ENCODE data around the gene PSD.
A peak's percentile ranks its signal among the peaks of the same experiment; 100 is the strongest.

The PSD gene

GRCh38 chr10:102398172-102399020 lies 20.2 kb downstream of the PSD start:
- Histone ChIP-seq H3K27me3 (ENCODE audit: control insufficient read depth in 3 of 3, insufficient read depth in 3 of 3, low read depth in 1 of 3, low read length in 3 of 3) (peaks cover 0 to 14% (median 0%) of the 10 kb centered on the region in 3 experiments), H3K4me2 (ENCODE audit: insufficient read depth, low read length, poor library complexity, severe bottlenecking) (no peak overlapping the region), H3K18ac (ENCODE audit: low read length) (no peak overlapping the region), H3K14ac (ENCODE audit: low read length) (no peak overlapping the region), H3K9ac (ENCODE audit: low read depth, low read length, poor library complexity) (peak overlapping the region; percentile 15), H3K4ac (ENCODE audit: low read length) (no peak overlapping the region), H3K4me3 (ENCODE audit: low read length in 2 of 2) (no peak overlapping the region), H3K36me3 (replicated peaks in 1 of 2; ENCODE audit: control insufficient read depth in 2 of 2, insufficient read depth in 2 of 2, low read length in 2 of 2) (peaks cover 0 to 51% of the 10 kb centered on the region in 2 donors), H2AFZ (ENCODE audit: low read length) (no peak overlapping the region), H2BK12ac (ENCODE audit: low read length) (no peak overlapping the region), H3K9me3 (replicated peaks in 1 of 2; ENCODE audit: control insufficient read depth in 2 of 2, insufficient read depth in 1 of 2, low read depth in 1 of 2, low read length in 2 of 2) (no peaks in the 10 kb centered on the region), H3K23ac (ENCODE audit: low read depth, low read length, poor library complexity) (peak overlapping the region; percentile 10), H2BK5ac (ENCODE audit: low read length) (peak overlapping the region; percentile 40), H2AK5ac (ENCODE audit: low read depth, low read length) (peak overlapping the region; percentile 81), H4K8ac (ENCODE audit: low read depth, low read length) (no peak overlapping the region), H2BK120ac (ENCODE audit: low read depth, low read length) (no peak overlapping the region), H3K27ac (replicated peaks; ENCODE audit: low read length) (no peak overlapping the region), H3K79me1 (ENCODE audit: low read depth, low read length) (peaks cover 1% of the 10 kb centered on the region), H4K91ac (ENCODE audit: low read depth, low read length, poor library complexity) (peak overlapping the region; percentile 40), H3K4me1 (ENCODE audit: control insufficient read depth in 2 of 2, insufficient read depth in 1 of 2, low read depth in 1 of 2, low read length in 2 of 2) (peaks cover 11 to 19% of the 10 kb centered on the region in 2 donors), H2BK15ac (ENCODE audit: low read length) (peak overlapping the region; percentile 62)
- WGBS, 2 donors (ENCODE audit: extremely low coverage in 2 of 2, insufficient read length in 2 of 2, insufficient replicate concordance in 1 of 2) = no CpG with 5 or more reads among the region's 21 CpGs
- DNase-seq (ENCODE audit: low spot score) = no peak

- Histone ChIP-seq H3K14ac (ENCODE audit: low read length) (no peak overlapping the region), H2AK5ac (ENCODE audit: low read depth, low read length) (peak overlapping the region; percentile 51), H3K27ac (replicated peaks; ENCODE audit: low read length) (no peak overlapping the region), H4K91ac (ENCODE audit: low read depth, low read length, poor library complexity) (no peak overlapping the region), H2BK15ac (ENCODE audit: low read length) (peak overlapping the region; percentile 47), H3K4me3 (ENCODE audit: low read length in 2 of 2) (peak overlapping the region in 1 of 2 donors; percentile 54), H3K27me3 (ENCODE audit: control insufficient read depth in 3 of 3, insufficient read depth in 3 of 3, low read depth in 1 of 3, low read length in 3 of 3) (peaks cover 0 to 21% (median 7%) of the 10 kb centered on the region in 3 experiments), H3K9ac (ENCODE audit: low read depth, low read length, poor library complexity) (peak overlapping the region; percentile 13), H3K4me1 (ENCODE audit: control insufficient read depth in 2 of 2, insufficient read depth in 1 of 2, low read depth in 1 of 2, low read length in 2 of 2) (peaks cover 11 to 19% of the 10 kb centered on the region in 2 donors), H2BK120ac (ENCODE audit: low read depth, low read length) (no peak overlapping the region), H3K4ac (ENCODE audit: low read length) (no peak overlapping the region), H3K36me3 (replicated peaks in 1 of 2; ENCODE audit: control insufficient read depth in 2 of 2, insufficient read depth in 2 of 2, low read length in 2 of 2) (peaks cover 0 to 45% of the 10 kb centered on the region in 2 donors), H4K8ac (ENCODE audit: low read depth, low read length) (no peak overlapping the region), H2AFZ (ENCODE audit: low read length) (no peak overlapping the region), H3K9me3 (replicated peaks in 1 of 2; ENCODE audit: control insufficient read depth in 2 of 2, insufficient read depth in 1 of 2, low read depth in 1 of 2, low read length in 2 of 2) (no peaks in the 10 kb centered on the region), H3K4me2 (ENCODE audit: insufficient read depth, low read length, poor library complexity, severe bottlenecking) (no peak overlapping the region), H2BK12ac (ENCODE audit: low read length) (no peak overlapping the region), H3K23ac (ENCODE audit: low read depth, low read length, poor library complexity) (peak overlapping the region; percentile 43), H2BK5ac (ENCODE audit: low read length) (no peak overlapping the region), H3K79me1 (ENCODE audit: low read depth, low read length) (peaks cover 1% of the 10 kb centered on the region), H3K18ac (ENCODE audit: low read length) (no peak overlapping the region)
- no peak for DNase-seq (ENCODE audit: low spot score)
- WGBS, 2 donors (ENCODE audit: extremely low coverage in 2 of 2, insufficient read length in 2 of 2, insufficient replicate concordance in 1 of 2) = no CpG with 5 or more reads among the region's 14 CpGs
These were observed 21.1 kb downstream of the PSD start for GRCh38 chr10:102397222-102398171.

DNA sequence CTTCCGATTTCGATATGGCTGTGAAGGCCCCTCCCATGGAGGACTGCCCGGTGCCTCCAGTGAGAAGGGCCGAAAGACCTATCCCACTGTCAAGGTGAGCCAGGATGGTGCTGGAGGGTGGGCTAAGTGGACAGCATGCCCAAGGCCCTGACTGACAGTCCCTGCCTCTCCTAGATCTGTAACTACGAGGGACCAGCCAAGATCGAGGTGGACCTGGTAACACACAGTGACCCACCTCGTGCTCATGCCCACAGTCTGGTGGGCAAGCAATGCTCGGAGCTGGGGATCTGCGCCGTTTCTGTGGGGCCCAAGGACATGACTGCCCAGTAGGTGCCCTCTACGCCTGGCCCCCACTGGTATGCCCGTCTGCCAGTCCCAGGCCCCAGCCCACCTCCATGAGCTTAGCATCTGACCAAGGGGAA lies 21.8 kb downstream of the PSD start:
- H3K4me3 ChIP-seq (ENCODE audit: low read length in 2 of 2) = peak overlapping the region in 1 of 2 donors; percentile 54
- no peak overlapping the region for H2BK120ac ChIP-seq (ENCODE audit: low read depth, low read length)
- peak overlapping the region; percentile 47 for H2BK15ac ChIP-seq (ENCODE audit: low read length)
- no CpG with 5 or more reads among the region's 12 CpGs for WGBS, 2 donors (ENCODE audit: extremely low coverage in 2 of 2, insufficient read length in 2 of 2, insufficient replicate concordance in 1 of 2)
- no peak overlapping the region for H4K91ac ChIP-seq (ENCODE audit: low read depth, low read length, poor library complexity)
- no peak overlapping the region for H2BK5ac ChIP-seq (ENCODE audit: low read length)
- peaks cover 0 to 24% (median 12%) of the 10 kb centered on the region in 3 experiments for H3K27me3 ChIP-seq (ENCODE audit: control insufficient read depth in 3 of 3, insufficient read depth in 3 of 3, low read depth in 1 of 3, low read length in 3 of 3)
- no peaks in the 10 kb centered on the region for H3K9me3 ChIP-seq (replicated peaks in 1 of 2; ENCODE audit: control insufficient read depth in 2 of 2, insufficient read depth in 1 of 2, low read depth in 1 of 2, low read length in 2 of 2)
- H2AK5ac ChIP-seq (ENCODE audit: low read depth, low read length) = peak overlapping the region; percentile 51
- no peak overlapping the region for H3K23ac ChIP-seq (ENCODE audit: low read depth, low read length, poor library complexity)
- peak overlapping the region; percentile 13 for H3K9ac ChIP-seq (ENCODE audit: low read depth, low read length, poor library complexity)
- no peak for DNase-seq (ENCODE audit: low spot score)
- H2AFZ ChIP-seq (ENCODE audit: low read length) = no peak overlapping the region
- no peak overlapping the region for H3K4ac ChIP-seq (ENCODE audit: low read length)
- peaks cover 11 to 19% of the 10 kb centered on the region in 2 donors for H3K4me1 ChIP-seq (ENCODE audit: control insufficient read depth in 2 of 2, insufficient read depth in 1 of 2, low read depth in 1 of 2, low read length in 2 of 2)
- H3K14ac ChIP-seq (ENCODE audit: low read length) = no peak overlapping the region
- H2BK12ac ChIP-seq (ENCODE audit: low read length) = no peak overlapping the region
- no peak overlapping the region for H4K8ac ChIP-seq (ENCODE audit: low read depth, low read length)
- H3K18ac ChIP-seq (ENCODE audit: low read length) = no peak overlapping the region
- H3K36me3 ChIP-seq (replicated peaks in 1 of 2; ENCODE audit: control insufficient read depth in 2 of 2, insufficient read depth in 2 of 2, low read length in 2 of 2) = peaks cover 0 to 38% of the 10 kb centered on the region in 2 donors
- H3K4me2 ChIP-seq (ENCODE audit: insufficient read depth, low read length, poor library complexity, severe bottlenecking) = no peak overlapping the region
- H3K27ac ChIP-seq (replicated peaks; ENCODE audit: low read length) = no peak overlapping the region
- peaks cover 1% of the 10 kb centered on the region for H3K79me1 ChIP-seq (ENCODE audit: low read depth, low read length)
